WTC11 (cell line): ENCODE measurements around the gene DOHH.

Experiments
- CREM ChIP-seq: sonication (generic); formaldehyde crosslinking; IDR thresholded peaks from 2 replicates; pipeline ENCODE4 v1.8.1; 2022; ENCODE audit warnings: mild to moderate bottlenecking, missing genetic modification reagents, moderate library complexity
- CTCF ChIP-seq: fragments of 200-600 bp; IDR thresholded peaks from 2 replicates; pipeline ENCODE4 v1.8.0; 2022; ENCODE audit warnings: antibody characterized with exemption
- FOXJ3 ChIP-seq: sonication (generic); formaldehyde crosslinking; IDR thresholded peaks from 2 replicates; pipeline ENCODE4 v1.9.0; 2021; ENCODE audit warnings: missing genetic modification reagents, mild to moderate bottlenecking, borderline replicate concordance
- MYBL2 ChIP-seq: sonication (generic); formaldehyde crosslinking; IDR thresholded peaks from 2 replicates; pipeline ENCODE4 v1.8.1; 2023; ENCODE audit warnings: mild to moderate bottlenecking, moderate library complexity, missing genetic modification reagents
- NR2C2 ChIP-seq: sonication (generic); formaldehyde crosslinking; IDR thresholded peaks from 2 replicates; pipeline ENCODE4 v1.8.0; 2022; ENCODE audit warnings: mild to moderate bottlenecking, missing genetic modification reagents
- TEAD1 ChIP-seq: sonication (generic); formaldehyde crosslinking; IDR thresholded peaks from 2 replicates; pipeline ENCODE4 v1.8.0; 2022; ENCODE audit warnings: mild to moderate bottlenecking, missing genetic modification reagents
- TF ChIP-seq, protein P1 (sequence below): fragments of 250-450 bp; sonication (Bioruptor Pico); IDR thresholded peaks from 2 replicates; pipeline ENCODE4 v1.8.0; 2021; ENCODE audit warnings: mild to moderate bottlenecking
- TF ChIP-seq, protein P2 (sequence below): sonication (generic); formaldehyde crosslinking; IDR thresholded peaks from 2 replicates; pipeline ENCODE4 v1.8.1; 2023; ENCODE audit warnings: mild to moderate bottlenecking, missing genetic modification reagents
- TF ChIP-seq, protein P3 (sequence below): sonication (generic); formaldehyde crosslinking; IDR thresholded peaks from 2 replicates; pipeline ENCODE4 v1.8.1; 2022; ENCODE audit warnings: low read depth, mild to moderate bottlenecking, moderate library complexity, missing genetic modification reagents, borderline replicate concordance

DNA sequence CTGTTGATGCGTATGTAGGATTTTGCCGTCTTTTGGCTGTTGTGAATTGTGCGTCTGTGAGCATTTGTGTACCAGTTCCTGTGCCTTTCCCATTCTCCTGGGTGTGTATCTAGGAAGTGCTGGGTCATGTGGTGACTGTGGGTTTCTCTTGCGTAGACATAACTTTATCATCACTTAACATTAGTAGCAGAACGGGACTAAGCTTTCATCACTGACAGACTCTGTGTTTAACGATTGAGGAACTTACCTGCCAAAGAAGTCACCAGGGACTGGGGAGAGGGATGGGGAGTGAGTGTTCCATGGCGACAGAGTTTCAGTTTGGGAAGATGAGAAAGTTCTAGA lies 20.6 kb upstream of the DOHH start:
- TF ChIP-seq FOXJ3 (CRISPR knock-in tag) (no peak), CTCF (no peak), TEAD1 (CRISPR knock-in tag) (no peak), CREM (CRISPR knock-in tag) (no peak), MYBL2 (CRISPR knock-in tag) (no peak), NR2C2 (CRISPR knock-in tag) (no peak)
- TF ChIP-seq, protein P1, sequence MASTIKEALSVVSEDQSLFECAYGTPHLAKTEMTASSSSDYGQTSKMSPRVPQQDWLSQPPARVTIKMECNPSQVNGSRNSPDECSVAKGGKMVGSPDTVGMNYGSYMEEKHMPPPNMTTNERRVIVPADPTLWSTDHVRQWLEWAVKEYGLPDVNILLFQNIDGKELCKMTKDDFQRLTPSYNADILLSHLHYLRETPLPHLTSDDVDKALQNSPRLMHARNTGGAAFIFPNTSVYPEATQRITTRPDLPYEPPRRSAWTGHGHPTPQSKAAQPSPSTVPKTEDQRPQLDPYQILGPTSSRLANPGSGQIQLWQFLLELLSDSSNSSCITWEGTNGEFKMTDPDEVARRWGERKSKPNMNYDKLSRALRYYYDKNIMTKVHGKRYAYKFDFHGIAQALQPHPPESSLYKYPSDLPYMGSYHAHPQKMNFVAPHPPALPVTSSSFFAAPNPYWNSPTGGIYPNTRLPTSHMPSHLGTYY (CRISPR knock-in tag): no peak
- TF ChIP-seq, protein P2, sequence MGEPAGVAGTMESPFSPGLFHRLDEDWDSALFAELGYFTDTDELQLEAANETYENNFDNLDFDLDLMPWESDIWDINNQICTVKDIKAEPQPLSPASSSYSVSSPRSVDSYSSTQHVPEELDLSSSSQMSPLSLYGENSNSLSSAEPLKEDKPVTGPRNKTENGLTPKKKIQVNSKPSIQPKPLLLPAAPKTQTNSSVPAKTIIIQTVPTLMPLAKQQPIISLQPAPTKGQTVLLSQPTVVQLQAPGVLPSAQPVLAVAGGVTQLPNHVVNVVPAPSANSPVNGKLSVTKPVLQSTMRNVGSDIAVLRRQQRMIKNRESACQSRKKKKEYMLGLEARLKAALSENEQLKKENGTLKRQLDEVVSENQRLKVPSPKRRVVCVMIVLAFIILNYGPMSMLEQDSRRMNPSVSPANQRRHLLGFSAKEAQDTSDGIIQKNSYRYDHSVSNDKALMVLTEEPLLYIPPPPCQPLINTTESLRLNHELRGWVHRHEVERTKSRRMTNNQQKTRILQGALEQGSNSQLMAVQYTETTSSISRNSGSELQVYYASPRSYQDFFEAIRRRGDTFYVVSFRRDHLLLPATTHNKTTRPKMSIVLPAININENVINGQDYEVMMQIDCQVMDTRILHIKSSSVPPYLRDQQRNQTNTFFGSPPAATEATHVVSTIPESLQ (CRISPR knock-in tag): no peak
- TF ChIP-seq, protein P3, sequence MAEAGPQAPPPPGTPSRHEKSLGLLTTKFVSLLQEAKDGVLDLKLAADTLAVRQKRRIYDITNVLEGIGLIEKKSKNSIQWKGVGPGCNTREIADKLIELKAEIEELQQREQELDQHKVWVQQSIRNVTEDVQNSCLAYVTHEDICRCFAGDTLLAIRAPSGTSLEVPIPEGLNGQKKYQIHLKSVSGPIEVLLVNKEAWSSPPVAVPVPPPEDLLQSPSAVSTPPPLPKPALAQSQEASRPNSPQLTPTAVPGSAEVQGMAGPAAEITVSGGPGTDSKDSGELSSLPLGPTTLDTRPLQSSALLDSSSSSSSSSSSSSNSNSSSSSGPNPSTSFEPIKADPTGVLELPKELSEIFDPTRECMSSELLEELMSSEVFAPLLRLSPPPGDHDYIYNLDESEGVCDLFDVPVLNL (CRISPR knock-in tag): no peak
